Endodermal cell (in vitro differentiated cells): ENCODE measurements around the gene FNBP1. TPM values are rescaled to one million over a fixed set of nuclear protein-coding genes. Genes with fewer than 3 reads are reported as not detected.
"Not testable (repeated sequence)": the region's sequence is repeated elsewhere in the genome, so short reads cannot be mapped to it uniquely, and the experiment has no call there.

Source experiments
- DNase-seq: peaks from one replicate; pipeline ENCODE4 v3.0.0-alpha.2; 2017
- H3K27ac ChIP-seq: 2 replicates; pipeline ENCODE4 v1.5.1; 2013; ENCODE audit warnings: mild to moderate bottlenecking, low read depth, low read length, moderate library complexity
- H3K27me3 ChIP-seq: 2 replicates; pipeline ENCODE4 v1.6.1; 2013; ENCODE audit warnings: mild to moderate bottlenecking, low read length, moderate library complexity; ENCODE audit not compliant: insufficient read depth, control insufficient read depth, poor library complexity, severe bottlenecking
- H3K36me3 ChIP-seq: 2 replicates; pipeline ENCODE4 v1.7.0; 2013; ENCODE audit warnings: mild to moderate bottlenecking, low read length, moderate library complexity; ENCODE audit not compliant: control insufficient read depth, insufficient read depth
- H3K4me1 ChIP-seq: one replicate; pipeline ENCODE4 v1.7.0; 2013; ENCODE audit warnings: low read length; ENCODE audit not compliant: control insufficient read depth, insufficient read depth
- H3K4me3 ChIP-seq: 2 replicates; pipeline ENCODE4 v1.5.1; 2013; ENCODE audit warnings: mild to moderate bottlenecking, low read length, moderate library complexity
- H3K9ac ChIP-seq: 2 replicates; pipeline ENCODE4 v1.6.1; 2013; ENCODE audit warnings: mild to moderate bottlenecking, low read length, moderate library complexity; ENCODE audit not compliant: poor library complexity, severe bottlenecking; ENCODE audit errors: extremely low read depth
- H3K9me3 ChIP-seq: 2 replicates; pipeline ENCODE4 v1.6.1; 2013; ENCODE audit warnings: mild to moderate bottlenecking, low read length, moderate library complexity; ENCODE audit not compliant: control insufficient read depth
- H3K27ac Mint-ChIP-seq: 2 replicates; pipeline ENCODE4 v1.8.0; 2020; ENCODE audit warnings: mixed read lengths
- H3K27me3 Mint-ChIP-seq: 2 replicates; pipeline ENCODE4 v1.8.0; 2021; ENCODE audit warnings: mild to moderate bottlenecking, mixed read lengths; ENCODE audit not compliant: insufficient read depth
- H3K36me3 Mint-ChIP-seq: 2 replicates; pipeline ENCODE4 v1.8.0; 2020; ENCODE audit warnings: low read depth, mixed read lengths
- H3K4me1 Mint-ChIP-seq: 2 replicates; pipeline ENCODE4 v1.8.0; 2020; ENCODE audit warnings: mixed read lengths
- H3K4me3 Mint-ChIP-seq: 2 replicates; pipeline ENCODE4 v1.8.0; 2020; ENCODE audit warnings: mild to moderate bottlenecking, moderate library complexity, mixed read lengths
- H3K9me3 Mint-ChIP-seq: 2 replicates; pipeline ENCODE4 v1.8.0; 2020; ENCODE audit warnings: mild to moderate bottlenecking, mixed read lengths
- CTCF ChIP-seq: fragments of 200-600 bp; sonication (generic); conservative IDR thresholded peaks from 2 replicates; pipeline ENCODE4 v1.5.0; 2021; ENCODE audit warnings: antibody characterized with exemption, mild to moderate bottlenecking
- WGBS, 2 experiments: methylation state at CpG; one replicate each; pipeline versions ENCODE4 v1.1.5 to v1.1.7; 2013; ENCODE audit warnings: missing lambda C conversion rate in 2 of 2, mixed read lengths in 1 of 2; ENCODE audit not compliant: insufficient coverage in 1 of 2, insufficient read length in 1 of 2; 5-methylcytosine and 5-hydroxymethylcytosine counted together
- total RNA-seq, 2 donors: library from RNA; stranded (reverse); fragmentation: NEBNext Ultra II Directional in 1 of 2; extraction: Animal tissue kit (Norgen Biotek cat#: 25700) in 1 of 2; gene quantifications; 2 replicates in 1 of 2; 3 replicates in 1 of 2; pipeline ENCODE4 v1.2.1, GENCODE V29; 2021

Gene FNBP1
- total RNA-seq, 2 donors from 2014 or later, result 41.4 to 43.3 TPM

GRCh38 chr9:129988607-129989361 lies 54.2 kb downstream of the FNBP1 start:
- no peak overlapping the region for H3K4me3 Mint-ChIP-seq
- no peak for TF ChIP-seq CTCF
- DNase-seq, result peak; percentile 49
- H3K9me3 Mint-ChIP-seq, result no peaks in the 10 kb centered on the region
- H3K36me3 ChIP-seq, result peaks cover 9% of the 10 kb centered on the region
- no peaks in the 10 kb centered on the region for H3K4me1 ChIP-seq
- no peak overlapping the region for H3K4me3 ChIP-seq
- no peaks in the 10 kb centered on the region for H3K27me3 ChIP-seq
- H3K9me3 ChIP-seq, result no peaks in the 10 kb centered on the region
- 82 to 90% methylated on average over 8 to 9 of the region's 9 CpGs for WGBS, 2 experiments
- H3K4me1 Mint-ChIP-seq, result peaks cover 9% of the 10 kb centered on the region
- H3K36me3 Mint-ChIP-seq, result peaks cover 17% of the 10 kb centered on the region
- H3K9ac ChIP-seq, result no peak overlapping the region
- no peak overlapping the region for H3K27ac ChIP-seq
- no peak overlapping the region for H3K27ac Mint-ChIP-seq
- H3K27me3 Mint-ChIP-seq, result no peaks in the 10 kb centered on the region

GRCh38 chr9:129987941-129988340 lies 55.0 kb downstream of the FNBP1 start:
- Histone ChIP-seq H3K9me3 (no peaks in the 10 kb centered on the region), H3K4me3 (no peak overlapping the region), H3K4me1 (no peaks in the 10 kb centered on the region), H3K27ac (no peak overlapping the region), H3K36me3 (peaks cover 9% of the 10 kb centered on the region), H3K9ac (no peak overlapping the region), H3K27me3 (no peaks in the 10 kb centered on the region)
- no peak for DNase-seq
- 90 to 100% methylated on average over 1 of the region's 1 CpG for WGBS, 2 experiments
- Mint-ChIP-seq H3K27me3 (no peaks in the 10 kb centered on the region), H3K9me3 (no peaks in the 10 kb centered on the region), H3K4me3 (no peak overlapping the region), H3K36me3 (peaks cover 16% of the 10 kb centered on the region), H3K4me1 (peaks cover 9% of the 10 kb centered on the region), H3K27ac (no peak overlapping the region)
- TF ChIP-seq CTCF, result no peak

GRCh38 chr9:129987047-129987446 lies 55.9 kb downstream of the FNBP1 start:
- no peaks in the 10 kb centered on the region for H3K27me3 Mint-ChIP-seq
- peaks cover 16% of the 10 kb centered on the region for H3K36me3 Mint-ChIP-seq
- H3K27ac Mint-ChIP-seq, result no peak overlapping the region
- H3K4me3 Mint-ChIP-seq, result no peak overlapping the region
- H3K9me3 ChIP-seq, result no peaks in the 10 kb centered on the region
- no peaks in the 10 kb centered on the region for H3K27me3 ChIP-seq
- WGBS, 2 experiments, result 81 to 84% methylated on average over 7 to 8 of the region's 8 CpGs
- no peak for TF ChIP-seq CTCF
- no peak overlapping the region for H3K9ac ChIP-seq
- H3K36me3 ChIP-seq, result peaks cover 6% of the 10 kb centered on the region
- DNase-seq, result no peak
- H3K4me1 Mint-ChIP-seq, result peaks cover 9% of the 10 kb centered on the region
- no peak overlapping the region for H3K4me3 ChIP-seq
- H3K27ac ChIP-seq, result no peak overlapping the region
- no peaks in the 10 kb centered on the region for H3K4me1 ChIP-seq
- H3K9me3 Mint-ChIP-seq, result no peaks in the 10 kb centered on the region

GRCh38 chr9:129984589-129984988 lies 58.4 kb downstream of the FNBP1 start:
- DNase-seq, H3K27ac Mint-ChIP-seq, H3K9ac ChIP-seq, H3K27me3 Mint-ChIP-seq, H3K36me3 ChIP-seq, H3K9me3 ChIP-seq, H3K4me1 ChIP-seq, H3K27ac ChIP-seq, H3K4me3 Mint-ChIP-seq, H3K9me3 Mint-ChIP-seq, H3K27me3 ChIP-seq, H3K4me3 ChIP-seq, H3K4me1 Mint-ChIP-seq: not testable (repeated sequence)
- peaks cover 14% of the 10 kb centered on the region for H3K36me3 Mint-ChIP-seq
- WGBS, 2 experiments, result 78 to 85% methylated on average over 7 to 9 of the region's 9 CpGs
